Right atrium auricular region (tissue), 2 donors: ENCODE results near the gene MCMBP. TPM values are rescaled to one million over a fixed set of nuclear protein-coding genes. Genes with fewer than 3 reads are reported as not detected.
"Not testable (repeated sequence)": the region's sequence is repeated elsewhere in the genome, so short reads cannot be mapped to it uniquely, and the experiment has no call there.

ENCODE experiments used
- DNase-seq: peaks from one replicate; pipeline ENCODE4 v3.0.0-alpha.2; 2019; ENCODE audit warnings: low spot score
- H3K27ac ChIP-seq, 2 donors: fragments of 200-600 bp; sonication (generic); 1 replicate in 1 of 2; 2 replicates in 1 of 2; pipeline ENCODE4 v1.5.1; 2016 to 2019
- H3K27me3 ChIP-seq, 2 donors: fragments of 200-600 bp; sonication (generic); one replicate each; pipeline versions ENCODE4 v1.5.1 to v1.6.0; 2017 to 2019
- H3K36me3 ChIP-seq: fragments of 200-600 bp; sonication (generic); one replicate; pipeline ENCODE4 v1.5.1; 2016
- H3K4me1 ChIP-seq, 2 donors: fragments of 200-600 bp; sonication (generic); one replicate each; pipeline versions ENCODE4 v1.5.1 to v1.6.0; 2017 to 2019
- H3K4me3 ChIP-seq, 2 donors: fragments of 200-600 bp; sonication (generic); 1 replicate in 1 of 2; 2 replicates in 1 of 2; pipeline ENCODE4 v1.5.1; 2017 to 2019; ENCODE audit warnings: mild to moderate bottlenecking in 1 of 2, moderate library complexity in 1 of 2
- H3K9me3 ChIP-seq, 2 donors: fragments of 200-600 bp; sonication (generic); one replicate each; pipeline ENCODE4 v1.5.1; 2019
- total RNA-seq, 2 donors: library from RNA; depleted of rRNA; stranded (reverse); fragments of >200 nt; gene quantifications; one replicate each; pipeline ENCODE4 v1.1.0, GENCODE V29; 2016
- TF ChIP-seq, protein P1 (sequence below), 2 donors: fragments of 200-600 bp; sonication (generic); IDR thresholded peaks; one replicate each; pipeline ENCODE4 v1.5.1; 2019; ENCODE audit warnings: antibody characterized with exemption in 2 of 2

The MCMBP gene
- total RNA-seq, 2 donors from 2014 or later, result 22.9 to 28.5 TPM

GRCh38 chr10:119805702-119806230 is 66.9 kb downstream of the MCMBP start:
- Histone ChIP-seq H3K4me1 (no peaks in the 10 kb centered on the region), H3K27ac (no peak overlapping the region), H3K36me3 (peaks cover 15% of the 10 kb centered on the region), H3K27me3 (no peaks in the 10 kb centered on the region), H3K4me3 (no peak overlapping the region), H3K9me3 (no peaks in the 10 kb centered on the region)
- TF ChIP-seq, protein P1, sequence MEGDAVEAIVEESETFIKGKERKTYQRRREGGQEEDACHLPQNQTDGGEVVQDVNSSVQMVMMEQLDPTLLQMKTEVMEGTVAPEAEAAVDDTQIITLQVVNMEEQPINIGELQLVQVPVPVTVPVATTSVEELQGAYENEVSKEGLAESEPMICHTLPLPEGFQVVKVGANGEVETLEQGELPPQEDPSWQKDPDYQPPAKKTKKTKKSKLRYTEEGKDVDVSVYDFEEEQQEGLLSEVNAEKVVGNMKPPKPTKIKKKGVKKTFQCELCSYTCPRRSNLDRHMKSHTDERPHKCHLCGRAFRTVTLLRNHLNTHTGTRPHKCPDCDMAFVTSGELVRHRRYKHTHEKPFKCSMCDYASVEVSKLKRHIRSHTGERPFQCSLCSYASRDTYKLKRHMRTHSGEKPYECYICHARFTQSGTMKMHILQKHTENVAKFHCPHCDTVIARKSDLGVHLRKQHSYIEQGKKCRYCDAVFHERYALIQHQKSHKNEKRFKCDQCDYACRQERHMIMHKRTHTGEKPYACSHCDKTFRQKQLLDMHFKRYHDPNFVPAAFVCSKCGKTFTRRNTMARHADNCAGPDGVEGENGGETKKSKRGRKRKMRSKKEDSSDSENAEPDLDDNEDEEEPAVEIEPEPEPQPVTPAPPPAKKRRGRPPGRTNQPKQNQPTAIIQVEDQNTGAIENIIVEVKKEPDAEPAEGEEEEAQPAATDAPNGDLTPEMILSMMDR (IDR thresholded peaks at IDR 0.05), result no peak
- no peak for DNase-seq

DNA sequence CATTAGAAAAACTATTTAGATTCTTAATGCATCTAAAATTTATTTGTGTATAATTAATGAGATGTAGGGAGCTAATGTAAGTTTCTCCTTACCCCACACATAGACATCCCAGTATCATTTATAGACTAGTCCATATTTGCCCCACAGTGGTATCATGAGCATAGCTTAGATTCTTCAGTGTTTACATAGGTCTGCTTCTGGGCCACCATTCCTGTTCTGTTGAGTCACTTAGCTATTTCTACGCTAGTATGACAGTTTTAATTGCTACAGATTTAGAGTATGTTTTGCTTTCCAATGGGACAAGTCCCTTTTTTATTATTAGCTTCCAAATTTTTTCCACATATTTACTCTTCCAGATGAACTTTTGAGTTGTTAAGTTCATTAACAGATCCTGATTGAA is 69.4 kb downstream of the MCMBP start:
- TF ChIP-seq, protein P1 (IDR thresholded peaks at IDR 0.05), result no peak
- H3K36me3 ChIP-seq, result peaks cover 21% of the 10 kb centered on the region
- no peak overlapping the region for H3K4me3 ChIP-seq
- no peaks in the 10 kb centered on the region for H3K4me1 ChIP-seq
- H3K27me3 ChIP-seq, result no peaks in the 10 kb centered on the region
- DNase-seq, result no peak
- no peak overlapping the region for H3K27ac ChIP-seq
- no peaks in the 10 kb centered on the region for H3K9me3 ChIP-seq

DNA sequence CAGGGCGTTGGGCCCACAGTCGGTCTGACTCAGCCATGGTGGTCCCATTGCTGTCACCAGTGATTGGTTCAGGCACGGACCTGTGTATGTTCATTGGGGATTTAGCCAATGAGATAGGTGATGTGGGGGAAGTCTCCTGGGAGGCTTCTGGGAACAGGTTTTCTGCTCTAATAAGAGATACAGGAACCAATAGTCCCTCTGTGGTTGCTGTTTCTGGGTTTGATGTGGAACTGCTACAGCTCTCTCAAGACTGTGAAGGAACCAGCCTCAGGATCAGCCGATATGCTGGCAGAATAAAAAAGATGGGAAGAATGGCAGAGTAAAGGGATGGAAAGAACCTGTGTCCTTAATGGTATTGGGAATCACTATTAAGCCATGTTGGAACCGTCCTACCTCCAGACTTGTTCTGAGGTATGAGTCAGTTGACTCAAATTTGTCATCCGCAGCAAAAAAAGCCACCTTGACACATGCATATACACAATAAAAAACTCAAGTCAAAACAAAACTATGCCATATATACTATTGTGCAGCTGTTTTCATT is 70.6 kb downstream of the MCMBP start:
- Histone ChIP-seq H3K36me3 (peaks cover 21% of the 10 kb centered on the region), H3K27me3 (no peaks in the 10 kb centered on the region), H3K4me1 (no peaks in the 10 kb centered on the region), H3K9me3 (no peaks in the 10 kb centered on the region), H3K27ac (no peak overlapping the region), H3K4me3 (no peak overlapping the region)
- TF ChIP-seq, protein P1 (IDR thresholded peaks at IDR 0.05), result no peak
- no peak for DNase-seq

- peaks cover 21% of the 10 kb centered on the region for H3K36me3 ChIP-seq
- TF ChIP-seq, protein P1 (IDR thresholded peaks at IDR 0.05), result no peak
- H3K4me3 ChIP-seq, result no peak overlapping the region
- H3K9me3 ChIP-seq, result no peaks in the 10 kb centered on the region
- H3K27me3 ChIP-seq, result no peaks in the 10 kb centered on the region
- H3K4me1 ChIP-seq, result no peaks in the 10 kb centered on the region
- no peak for DNase-seq
- no peak overlapping the region for H3K27ac ChIP-seq
Observed at GRCh38 chr10:119801176-119801575, 71.5 kb downstream of the MCMBP start.

DNA sequence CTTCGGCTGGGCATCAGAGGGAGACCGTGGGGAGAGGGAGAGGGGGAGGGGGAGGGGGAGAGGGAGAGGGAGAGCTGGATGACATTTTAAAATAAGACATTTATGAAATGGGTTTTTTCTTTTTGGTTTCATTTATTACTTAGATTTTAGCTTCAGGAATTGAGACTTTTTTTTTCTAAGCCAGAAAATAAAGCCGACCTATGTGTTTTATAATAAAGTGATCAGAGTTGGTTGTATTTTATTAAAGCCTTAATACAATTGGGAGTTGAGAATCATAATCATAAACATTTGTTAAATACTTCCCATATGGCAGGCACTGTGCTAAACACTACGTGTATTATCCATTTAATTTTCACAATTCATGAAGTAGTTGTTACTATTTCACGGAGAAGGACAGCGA is 76.6 kb downstream of the MCMBP start:
- TF ChIP-seq, protein P1 (IDR thresholded peaks at IDR 0.05), result no peak
- no peak overlapping the region for H3K4me3 ChIP-seq
- no peaks in the 10 kb centered on the region for H3K27me3 ChIP-seq
- H3K9me3 ChIP-seq, result no peaks in the 10 kb centered on the region
- peaks cover 6% of the 10 kb centered on the region for H3K36me3 ChIP-seq
- DNase-seq, result no peak
- no peaks in the 10 kb centered on the region for H3K4me1 ChIP-seq
- no peak overlapping the region for H3K27ac ChIP-seq

DNA sequence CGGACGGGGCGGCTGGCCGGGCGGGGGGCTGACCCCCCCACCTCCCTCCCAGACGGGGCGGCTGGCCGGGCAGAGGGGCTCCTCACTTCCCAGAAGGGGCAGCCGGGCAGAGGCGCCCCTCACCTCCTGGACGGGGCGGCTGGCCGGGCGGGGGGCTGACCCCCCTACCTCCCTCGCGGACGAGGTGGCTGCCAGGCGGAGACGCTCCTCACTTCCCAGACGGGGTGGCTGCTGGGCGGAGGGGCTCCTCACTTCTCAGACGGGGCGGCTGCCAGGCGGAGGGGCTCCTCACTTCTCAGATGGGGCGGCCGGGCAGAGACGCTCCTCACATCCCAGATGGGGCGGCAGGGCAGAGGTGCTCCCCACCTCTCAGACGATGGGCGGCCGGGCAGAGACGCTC is 77.5 kb downstream of the MCMBP start:
- H3K36me3 ChIP-seq, H3K4me3 ChIP-seq, H3K27me3 ChIP-seq, H3K27ac ChIP-seq, H3K4me1 ChIP-seq, H3K9me3 ChIP-seq, DNase-seq: not testable (repeated sequence)
